Measurements from ENCODE around the gene ANAPC2. TPM values are rescaled to one million over a fixed set of nuclear protein-coding genes. Genes with fewer than 3 reads are reported as not detected.
A peak's percentile ranks its signal among the peaks of the same experiment; 100 is the strongest.

Gene ANAPC2
- total RNA-seq, 1 donor, result 25.7 TPM

DNA sequence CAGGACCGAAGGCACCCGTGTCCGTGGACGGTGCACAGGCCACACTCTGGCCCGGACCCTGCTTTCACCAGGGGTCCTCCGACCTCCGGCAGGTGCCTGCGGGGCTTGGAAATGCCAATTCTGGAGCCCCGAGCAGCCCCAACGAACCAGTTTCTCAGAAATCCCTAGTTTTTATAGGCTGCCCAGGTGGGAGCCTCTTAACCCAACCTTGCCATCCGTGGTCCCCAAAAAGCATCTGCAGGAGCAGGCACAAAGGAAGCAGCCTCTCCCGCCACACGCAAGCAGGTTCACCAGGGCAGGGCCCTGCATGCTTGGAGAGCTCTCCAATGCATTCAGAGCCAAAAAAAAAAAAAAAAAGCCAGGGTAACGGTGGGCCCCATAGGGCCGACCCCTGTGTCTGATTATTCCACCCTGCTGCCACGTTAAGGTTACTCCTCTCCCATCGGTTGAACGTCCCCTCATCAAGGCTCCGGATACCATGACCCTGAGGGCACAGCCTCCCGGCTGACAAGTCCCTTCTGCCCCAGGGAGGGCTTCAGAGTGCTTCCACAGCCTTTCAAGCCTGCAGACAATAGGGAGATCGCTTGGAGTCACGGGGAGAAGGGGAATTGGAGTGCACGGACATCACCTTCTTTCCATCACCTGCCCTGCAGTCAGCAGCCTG is 13.0 kb upstream of the ANAPC2 start:
- H3K4me3 ChIP-seq (ENCODE audit: low read depth, low read length), result peak overlapping the region; percentile 78
- TF ChIP-seq, protein P1, sequence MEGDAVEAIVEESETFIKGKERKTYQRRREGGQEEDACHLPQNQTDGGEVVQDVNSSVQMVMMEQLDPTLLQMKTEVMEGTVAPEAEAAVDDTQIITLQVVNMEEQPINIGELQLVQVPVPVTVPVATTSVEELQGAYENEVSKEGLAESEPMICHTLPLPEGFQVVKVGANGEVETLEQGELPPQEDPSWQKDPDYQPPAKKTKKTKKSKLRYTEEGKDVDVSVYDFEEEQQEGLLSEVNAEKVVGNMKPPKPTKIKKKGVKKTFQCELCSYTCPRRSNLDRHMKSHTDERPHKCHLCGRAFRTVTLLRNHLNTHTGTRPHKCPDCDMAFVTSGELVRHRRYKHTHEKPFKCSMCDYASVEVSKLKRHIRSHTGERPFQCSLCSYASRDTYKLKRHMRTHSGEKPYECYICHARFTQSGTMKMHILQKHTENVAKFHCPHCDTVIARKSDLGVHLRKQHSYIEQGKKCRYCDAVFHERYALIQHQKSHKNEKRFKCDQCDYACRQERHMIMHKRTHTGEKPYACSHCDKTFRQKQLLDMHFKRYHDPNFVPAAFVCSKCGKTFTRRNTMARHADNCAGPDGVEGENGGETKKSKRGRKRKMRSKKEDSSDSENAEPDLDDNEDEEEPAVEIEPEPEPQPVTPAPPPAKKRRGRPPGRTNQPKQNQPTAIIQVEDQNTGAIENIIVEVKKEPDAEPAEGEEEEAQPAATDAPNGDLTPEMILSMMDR (IDR thresholded peaks at IDR 0.05; ENCODE audit: insufficient read depth, low read length), result no peak
- DNase-seq (ENCODE audit: low read depth), result no peak

DNA sequence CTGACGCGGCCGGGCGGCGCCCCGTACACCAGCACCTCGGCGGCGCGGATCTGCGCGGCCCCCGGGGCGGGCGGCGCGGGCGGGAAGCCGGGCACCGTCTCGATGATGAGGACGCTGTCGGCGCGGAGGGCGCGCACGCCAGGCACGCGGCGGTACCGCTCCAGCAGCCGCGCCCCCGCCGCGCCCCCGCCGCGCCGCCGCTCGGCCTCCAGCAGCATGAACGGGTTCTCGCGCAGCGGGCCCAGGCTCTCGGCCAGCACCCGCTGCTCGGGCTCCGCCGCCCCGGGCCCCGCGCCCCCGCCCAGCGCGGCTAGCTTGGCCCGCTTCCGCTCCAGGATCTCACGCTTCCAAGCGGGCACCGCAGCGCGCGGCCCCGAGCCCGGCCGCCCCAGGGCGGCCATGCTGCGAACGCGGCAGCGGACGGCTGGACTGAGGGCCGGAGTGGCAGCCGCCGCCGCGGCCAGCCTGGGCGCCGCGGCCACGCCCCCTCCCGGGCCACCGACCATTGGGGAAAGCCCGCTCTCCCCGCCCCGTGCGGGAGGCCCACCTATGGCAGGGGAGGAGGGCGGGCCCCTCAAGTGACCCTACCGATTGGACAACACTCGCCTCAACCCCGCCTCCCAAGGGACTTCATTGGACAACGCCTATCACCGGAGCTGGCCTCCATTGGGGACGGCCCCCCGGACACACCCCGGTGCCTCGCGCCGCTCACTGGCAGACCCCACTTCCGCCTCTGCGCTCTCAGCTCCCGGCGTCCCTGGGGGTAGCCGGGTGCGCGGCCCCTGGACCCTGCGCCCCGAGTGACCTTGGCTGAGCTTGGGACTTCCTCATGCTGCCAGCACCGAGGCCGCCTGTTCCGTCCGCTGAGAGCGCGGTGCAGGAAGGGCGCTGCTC is 12.2 kb upstream of the ANAPC2 start, which contains the start of gene TPRN:
Gene TPRN, minus strand, starts transcription at position 431 of the 894 bp plus-strand sequence. Its CDS starts 30 bp downstream, at position 401.
- TF ChIP-seq, protein P1 (IDR thresholded peaks at IDR 0.05; ENCODE audit: insufficient read depth, low read length), result no peak
- H3K4me3 ChIP-seq (ENCODE audit: low read depth, low read length), result peak within 1 kb of the TSS; percentile 78
- peak; percentile 99 for DNase-seq (ENCODE audit: low read depth)

DNA sequence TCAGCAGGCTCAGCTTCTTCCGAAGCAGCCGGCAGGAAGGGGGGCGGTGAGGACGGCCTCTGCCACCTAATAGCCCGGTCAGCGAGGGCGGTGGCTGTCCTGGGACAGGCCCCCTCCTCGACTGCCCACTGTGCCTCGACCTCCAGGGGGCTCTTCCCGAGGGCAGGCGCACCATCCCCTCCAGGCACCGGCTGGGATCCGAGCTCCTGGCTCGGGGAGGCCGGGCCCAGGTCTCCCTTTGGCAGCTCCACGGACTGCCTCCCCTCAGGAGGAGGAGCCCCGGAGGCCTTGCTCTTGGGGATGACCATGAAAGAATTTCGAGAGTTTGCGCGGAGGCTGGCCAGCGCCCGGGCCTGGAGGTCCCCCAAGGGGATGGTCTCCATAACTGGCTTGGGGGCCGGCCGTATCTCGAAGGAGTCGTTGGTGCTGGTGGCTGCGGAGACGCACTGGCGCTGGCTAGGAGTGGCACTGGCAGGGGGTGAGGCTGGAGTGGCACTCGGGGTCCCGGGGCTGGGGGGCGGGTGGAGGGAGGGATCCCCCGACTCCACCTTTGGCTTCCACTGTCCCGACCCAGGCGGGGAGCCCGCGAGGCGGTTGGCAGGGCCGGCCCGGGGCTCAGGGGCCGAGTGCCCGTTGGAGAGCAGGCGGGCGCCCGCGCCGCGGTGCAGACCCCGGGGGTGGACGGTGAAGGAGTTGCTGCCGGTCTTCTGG is 11.2 kb upstream of the ANAPC2 start:
- TF ChIP-seq, protein P1 (IDR thresholded peaks at IDR 0.05; ENCODE audit: insufficient read depth, low read length), result no peak

DNA sequence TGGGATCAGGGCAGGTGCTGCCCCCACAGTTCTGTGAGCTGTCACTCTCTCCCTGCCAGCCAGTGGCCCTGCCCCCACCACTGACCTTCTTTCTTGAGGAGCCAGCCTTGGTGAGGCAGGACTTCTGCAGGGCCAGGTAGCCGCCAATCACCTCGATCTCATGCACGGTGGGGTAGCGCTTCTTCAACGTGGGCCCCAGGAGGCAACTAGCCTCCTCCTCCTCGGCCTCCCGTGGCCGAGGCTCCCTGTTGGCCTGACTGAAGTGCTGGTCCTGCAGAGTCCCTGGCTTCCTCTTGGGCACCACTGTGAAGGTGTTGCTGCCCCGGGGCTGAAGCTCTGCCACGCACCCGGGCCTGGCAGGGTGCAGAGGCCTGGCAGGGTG is 10.5 kb upstream of the ANAPC2 start:
- H3K4me3 ChIP-seq (ENCODE audit: low read depth, low read length), result peak overlapping the region; percentile 62
- TF ChIP-seq, protein P1 (IDR thresholded peaks at IDR 0.05; ENCODE audit: insufficient read depth, low read length), result no peak
- DNase-seq (ENCODE audit: low read depth), result no peak

More for the DNA sequence above, 11.2 kb upstream of the ANAPC2 start:
- peak; percentile 31 for DNase-seq (ENCODE audit: low read depth)
- peak overlapping the region; percentile 62 for H3K4me3 ChIP-seq (ENCODE audit: low read depth, low read length)

DNA sequence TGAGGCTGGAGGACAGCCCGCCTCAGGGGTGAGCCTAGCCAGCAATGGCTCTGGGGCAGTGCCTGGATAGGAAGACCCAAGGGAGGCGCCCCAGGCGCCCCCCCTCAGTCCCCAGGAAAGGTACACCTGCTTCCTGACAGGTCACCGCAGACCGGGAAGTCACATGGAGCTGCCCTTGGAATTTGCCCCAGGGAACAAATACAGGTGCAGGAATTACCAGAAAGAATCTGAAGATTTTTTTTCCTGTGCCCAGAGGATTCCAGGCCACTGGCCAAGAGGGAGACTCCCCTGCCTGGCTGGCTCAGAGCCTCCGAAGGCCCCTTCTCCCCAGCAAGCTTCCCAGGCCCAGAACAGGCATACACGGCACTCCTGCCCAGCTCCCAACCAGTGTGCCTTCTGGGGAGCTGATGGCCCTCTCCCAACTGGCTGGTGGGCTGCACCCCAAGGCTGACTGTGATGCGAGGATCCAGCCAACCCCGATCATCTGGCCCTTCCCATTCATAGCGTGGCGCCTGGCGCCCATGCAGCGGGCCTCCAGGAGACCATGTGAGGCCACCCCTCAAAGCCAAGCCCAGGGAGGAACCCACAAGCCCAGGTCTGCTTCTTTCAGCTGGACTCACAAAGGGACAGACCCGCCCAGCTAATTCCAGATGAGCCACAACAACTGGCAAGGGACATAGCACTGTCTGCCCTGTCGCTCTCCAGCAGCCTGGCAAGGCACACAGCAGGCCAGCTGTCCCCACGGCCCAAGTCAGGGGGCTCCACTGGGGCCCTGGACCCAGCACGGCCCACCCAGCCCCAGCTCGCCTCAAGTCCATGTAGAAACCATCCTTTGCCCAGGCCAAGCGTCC is 9.9 kb upstream of the ANAPC2 start:
- TF ChIP-seq, protein P1 (IDR thresholded peaks at IDR 0.05; ENCODE audit: insufficient read depth, low read length), result no peak
- DNase-seq (ENCODE audit: low read depth), result no peak
- peak overlapping the region; percentile 62 for H3K4me3 ChIP-seq (ENCODE audit: low read depth, low read length)

Data from fibroblast of the aortic adventitia (primary cell).